Keratinocyte (primary cell): ENCODE results near the gene MMP2.

Experiments
- EZH2 ChIP-seq: IDR thresholded peaks from one replicate; pipeline ENCODE4 v1.6.1; 2012; ENCODE audit warnings: inconsistent platforms, mild to moderate bottlenecking, low read length, moderate library complexity
- TF ChIP-seq, protein P1 (sequence below), 3 experiments: IDR thresholded peaks in 1 of 3; conservative IDR thresholded peaks in 1 of 3; optimal IDR thresholded peaks in 1 of 3; 2 replicates in 2 of 3; 3 replicates in 1 of 3; pipeline versions ENCODE3 to v1.5.1; 2011; ENCODE audit warnings: low read length in 3 of 3, mild to moderate bottlenecking in 3 of 3, moderate library complexity in 2 of 3, control low read depth in 1 of 3, inconsistent platforms in 1 of 3; ENCODE audit not compliant: insufficient read depth in 2 of 3; ENCODE audit errors: extremely low read depth in 1 of 3

DNA sequence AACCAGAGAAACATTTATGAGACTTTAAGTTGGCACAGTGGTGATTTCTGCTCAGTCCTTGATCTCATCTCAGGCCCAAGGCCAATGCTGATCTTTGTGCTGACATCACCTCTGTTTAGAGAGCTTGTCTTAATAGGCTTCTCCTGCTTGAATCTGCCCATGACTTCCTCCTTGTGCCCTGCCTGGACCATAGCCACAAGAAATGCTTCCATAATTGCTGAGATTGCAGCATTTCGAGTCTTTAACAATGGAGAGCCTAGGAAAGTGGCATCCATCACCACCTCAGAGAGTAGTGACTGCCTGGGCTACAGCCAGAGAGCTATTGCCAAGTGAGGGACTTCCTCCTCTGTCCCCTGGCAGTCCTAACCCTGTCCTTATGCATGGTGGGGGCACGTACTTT, 25.1 kb upstream of the MMP2 start:
- TF ChIP-seq EZH2, result no peak
- TF ChIP-seq, protein P1, sequence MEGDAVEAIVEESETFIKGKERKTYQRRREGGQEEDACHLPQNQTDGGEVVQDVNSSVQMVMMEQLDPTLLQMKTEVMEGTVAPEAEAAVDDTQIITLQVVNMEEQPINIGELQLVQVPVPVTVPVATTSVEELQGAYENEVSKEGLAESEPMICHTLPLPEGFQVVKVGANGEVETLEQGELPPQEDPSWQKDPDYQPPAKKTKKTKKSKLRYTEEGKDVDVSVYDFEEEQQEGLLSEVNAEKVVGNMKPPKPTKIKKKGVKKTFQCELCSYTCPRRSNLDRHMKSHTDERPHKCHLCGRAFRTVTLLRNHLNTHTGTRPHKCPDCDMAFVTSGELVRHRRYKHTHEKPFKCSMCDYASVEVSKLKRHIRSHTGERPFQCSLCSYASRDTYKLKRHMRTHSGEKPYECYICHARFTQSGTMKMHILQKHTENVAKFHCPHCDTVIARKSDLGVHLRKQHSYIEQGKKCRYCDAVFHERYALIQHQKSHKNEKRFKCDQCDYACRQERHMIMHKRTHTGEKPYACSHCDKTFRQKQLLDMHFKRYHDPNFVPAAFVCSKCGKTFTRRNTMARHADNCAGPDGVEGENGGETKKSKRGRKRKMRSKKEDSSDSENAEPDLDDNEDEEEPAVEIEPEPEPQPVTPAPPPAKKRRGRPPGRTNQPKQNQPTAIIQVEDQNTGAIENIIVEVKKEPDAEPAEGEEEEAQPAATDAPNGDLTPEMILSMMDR (optimal IDR thresholded peaks at IDR 0.05 in 1 of 3, IDR thresholded peaks at IDR 0.05 in 1 of 3, conservative IDR thresholded peaks at IDR 0.05 in 1 of 3; ENCODE audit: extremely low read depth in 1 of 3, insufficient read depth in 2 of 3, low read length in 3 of 3), result no peak
